Measurements from ENCODE around the gene OST4.
"Not testable (repeated sequence)": the region's sequence is repeated elsewhere in the genome, so short reads cannot be mapped to it uniquely, and the experiment has no call there.

DNA sequence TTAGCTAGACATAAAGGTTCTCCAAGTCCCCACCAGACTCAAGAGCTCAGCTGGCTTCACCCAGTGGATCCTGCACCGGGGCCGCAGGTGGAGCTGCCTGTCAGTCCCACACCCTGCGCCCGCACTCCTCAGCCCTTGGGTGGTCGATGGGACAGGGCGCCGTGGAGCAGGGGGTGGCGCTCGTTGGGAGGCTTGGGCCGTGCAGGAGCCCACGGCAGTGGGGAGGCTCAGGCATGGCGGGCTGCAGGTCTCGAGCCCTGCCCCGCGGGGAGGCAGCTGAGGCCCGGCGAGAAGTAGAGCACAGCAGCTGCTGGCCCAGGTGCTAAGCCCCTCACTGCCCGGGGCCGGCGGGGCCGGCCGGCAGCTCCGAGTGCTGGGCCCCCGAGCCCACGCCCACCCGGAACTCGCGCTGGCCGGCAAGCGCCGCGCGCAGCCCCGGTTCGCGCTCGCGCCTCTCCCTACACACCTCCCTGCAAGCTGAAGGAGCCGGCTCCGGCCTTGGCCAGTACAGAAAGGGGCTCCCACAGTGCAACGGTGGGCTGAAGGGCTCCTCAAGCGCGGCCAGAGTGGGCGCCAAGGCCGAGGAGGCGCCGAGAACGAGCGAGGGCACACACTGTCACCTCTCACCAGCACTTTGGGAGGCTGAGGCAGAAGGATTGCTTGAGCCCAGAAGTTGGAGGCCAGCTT lies 40.1 kb upstream of the OST4 start:
- TF ChIP-seq, protein P1, sequence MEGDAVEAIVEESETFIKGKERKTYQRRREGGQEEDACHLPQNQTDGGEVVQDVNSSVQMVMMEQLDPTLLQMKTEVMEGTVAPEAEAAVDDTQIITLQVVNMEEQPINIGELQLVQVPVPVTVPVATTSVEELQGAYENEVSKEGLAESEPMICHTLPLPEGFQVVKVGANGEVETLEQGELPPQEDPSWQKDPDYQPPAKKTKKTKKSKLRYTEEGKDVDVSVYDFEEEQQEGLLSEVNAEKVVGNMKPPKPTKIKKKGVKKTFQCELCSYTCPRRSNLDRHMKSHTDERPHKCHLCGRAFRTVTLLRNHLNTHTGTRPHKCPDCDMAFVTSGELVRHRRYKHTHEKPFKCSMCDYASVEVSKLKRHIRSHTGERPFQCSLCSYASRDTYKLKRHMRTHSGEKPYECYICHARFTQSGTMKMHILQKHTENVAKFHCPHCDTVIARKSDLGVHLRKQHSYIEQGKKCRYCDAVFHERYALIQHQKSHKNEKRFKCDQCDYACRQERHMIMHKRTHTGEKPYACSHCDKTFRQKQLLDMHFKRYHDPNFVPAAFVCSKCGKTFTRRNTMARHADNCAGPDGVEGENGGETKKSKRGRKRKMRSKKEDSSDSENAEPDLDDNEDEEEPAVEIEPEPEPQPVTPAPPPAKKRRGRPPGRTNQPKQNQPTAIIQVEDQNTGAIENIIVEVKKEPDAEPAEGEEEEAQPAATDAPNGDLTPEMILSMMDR (IDR thresholded peaks at IDR 0.05), result not testable (repeated sequence)
- not testable (repeated sequence) for TF ChIP-seq POLR2A (IDR thresholded peaks at IDR 0.05)
